ENCODE measurements around the gene DCDC2C. TPM values are rescaled to one million over a fixed set of nuclear protein-coding genes. Genes with fewer than 3 reads are reported as not detected.

Gene DCDC2C
- total RNA-seq, 1 experiment from 2014 or later, result not detected

- no peak overlapping the region for H3K4me3 Mint-ChIP-seq
- TF ChIP-seq ETV6 (CRISPR knock-in tag; IDR thresholded peaks at IDR 0.05), result no peak
- no peak for TF ChIP-seq IRF2 (CRISPR knock-in tag; IDR thresholded peaks at IDR 0.05; ENCODE audit: borderline replicate concordance, low read depth)
- TF ChIP-seq SOX15 (CRISPR knock-in tag; IDR thresholded peaks at IDR 0.05), result no peak
- no peak for TF ChIP-seq ATF2 (CRISPR knock-in tag; IDR thresholded peaks at IDR 0.05; ENCODE audit: borderline replicate concordance, low read depth)
- no peak for TF ChIP-seq ZNF232 (CRISPR knock-in tag; IDR thresholded peaks at IDR 0.05)
- TF ChIP-seq KAT7 (CRISPR knock-in tag; IDR thresholded peaks at IDR 0.05; ENCODE audit: borderline replicate concordance), result no peak
- TF ChIP-seq FOXJ3 (CRISPR knock-in tag; IDR thresholded peaks at IDR 0.05; ENCODE audit: borderline replicate concordance), result no peak
- TF ChIP-seq HMGXB4 (CRISPR knock-in tag; IDR thresholded peaks at IDR 0.05), result no peak
- no peak for TF ChIP-seq ESRRA (CRISPR knock-in tag; IDR thresholded peaks at IDR 0.05; ENCODE audit: borderline replicate concordance)
- TF ChIP-seq ZNF317 (CRISPR knock-in tag; IDR thresholded peaks at IDR 0.05; ENCODE audit: borderline replicate concordance, low read depth), result no peak
- ATAC-seq (no peak), DNase-seq (ENCODE audit: low spot score) (no peak)
- peaks cover 71% of the 10 kb centered on the region for H3K9me3 Mint-ChIP-seq
- ChIA-PET CTCF (no interaction called here), POLR2A (no interaction called here)
- peaks cover 15% of the 10 kb centered on the region for H3K27me3 Mint-ChIP-seq (ENCODE audit: low read depth)
- no peaks in the 10 kb centered on the region for H3K4me1 Mint-ChIP-seq
- peaks cover 57% of the 10 kb centered on the region for H3K36me3 Mint-ChIP-seq
- H3K27ac Mint-ChIP-seq, result no peak overlapping the region
Observed at GRCh38 chr2:3709225-3709624, 5.8 kb downstream of the DCDC2C start.

- ChIA-PET CTCF (no interaction called here), POLR2A (no interaction called here)
- H3K9me3 Mint-ChIP-seq, result peaks cover 57% of the 10 kb centered on the region
- H3K4me3 Mint-ChIP-seq, result no peak overlapping the region
- H3K36me3 Mint-ChIP-seq, result peaks cover 40% of the 10 kb centered on the region
- no peak for ATAC-seq
- no peaks in the 10 kb centered on the region for H3K4me1 Mint-ChIP-seq
- peaks cover 11% of the 10 kb centered on the region for H3K27me3 Mint-ChIP-seq (ENCODE audit: low read depth)
- H3K27ac Mint-ChIP-seq, result no peak overlapping the region
- no peak for DNase-seq (ENCODE audit: low spot score)
- TF ChIP-seq NR3C1 (CRISPR knock-in tag; conservative IDR thresholded peaks at IDR 0.05; ENCODE audit: low read depth), result no peak
- TF ChIP-seq ARID4B (CRISPR knock-in tag; IDR thresholded peaks at IDR 0.05; ENCODE audit: borderline replicate concordance), result no peak
- no peak for TF ChIP-seq ZNF317 (CRISPR knock-in tag; IDR thresholded peaks at IDR 0.05; ENCODE audit: borderline replicate concordance, low read depth)
- no peak for TF ChIP-seq ZBTB21 (CRISPR knock-in tag; IDR thresholded peaks at IDR 0.05; ENCODE audit: borderline replicate concordance)
- TF ChIP-seq ZNF532 (CRISPR knock-in tag; IDR thresholded peaks at IDR 0.05; ENCODE audit: borderline replicate concordance), result no peak
- no peak for TF ChIP-seq MLX (CRISPR knock-in tag; IDR thresholded peaks at IDR 0.05)
- no peak for TF ChIP-seq NFATC4 (CRISPR knock-in tag; IDR thresholded peaks at IDR 0.05)
- TF ChIP-seq, protein P1, sequence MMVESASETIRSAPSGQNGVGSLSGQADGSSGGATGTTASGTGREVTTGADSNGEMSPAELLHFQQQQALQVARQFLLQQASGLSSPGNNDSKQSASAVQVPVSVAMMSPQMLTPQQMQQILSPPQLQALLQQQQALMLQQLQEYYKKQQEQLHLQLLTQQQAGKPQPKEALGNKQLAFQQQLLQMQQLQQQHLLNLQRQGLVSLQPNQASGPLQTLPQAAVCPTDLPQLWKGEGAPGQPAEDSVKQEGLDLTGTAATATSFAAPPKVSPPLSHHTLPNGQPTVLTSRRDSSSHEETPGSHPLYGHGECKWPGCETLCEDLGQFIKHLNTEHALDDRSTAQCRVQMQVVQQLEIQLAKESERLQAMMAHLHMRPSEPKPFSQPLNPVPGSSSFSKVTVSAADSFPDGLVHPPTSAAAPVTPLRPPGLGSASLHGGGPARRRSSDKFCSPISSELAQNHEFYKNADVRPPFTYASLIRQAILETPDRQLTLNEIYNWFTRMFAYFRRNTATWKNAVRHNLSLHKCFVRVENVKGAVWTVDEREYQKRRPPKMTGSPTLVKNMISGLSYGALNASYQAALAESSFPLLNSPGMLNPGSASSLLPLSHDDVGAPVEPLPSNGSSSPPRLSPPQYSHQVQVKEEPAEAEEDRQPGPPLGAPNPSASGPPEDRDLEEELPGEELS (CRISPR knock-in tag; IDR thresholded peaks at IDR 0.05), result no peak
- TF ChIP-seq ZNF396 (CRISPR knock-in tag; IDR thresholded peaks at IDR 0.05; ENCODE audit: borderline replicate concordance), result no peak
- TF ChIP-seq, protein P2, sequence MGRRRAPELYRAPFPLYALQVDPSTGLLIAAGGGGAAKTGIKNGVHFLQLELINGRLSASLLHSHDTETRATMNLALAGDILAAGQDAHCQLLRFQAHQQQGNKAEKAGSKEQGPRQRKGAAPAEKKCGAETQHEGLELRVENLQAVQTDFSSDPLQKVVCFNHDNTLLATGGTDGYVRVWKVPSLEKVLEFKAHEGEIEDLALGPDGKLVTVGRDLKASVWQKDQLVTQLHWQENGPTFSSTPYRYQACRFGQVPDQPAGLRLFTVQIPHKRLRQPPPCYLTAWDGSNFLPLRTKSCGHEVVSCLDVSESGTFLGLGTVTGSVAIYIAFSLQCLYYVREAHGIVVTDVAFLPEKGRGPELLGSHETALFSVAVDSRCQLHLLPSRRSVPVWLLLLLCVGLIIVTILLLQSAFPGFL (CRISPR knock-in tag; IDR thresholded peaks at IDR 0.05; ENCODE audit: borderline replicate concordance), result no peak
Observed at GRCh38 chr2:3712424-3712823, 9.0 kb downstream of the DCDC2C start.

All from WTC11 (cell line).